Measurements from ENCODE around the gene ST6GAL1. TPM values are rescaled to one million over a fixed set of nuclear protein-coding genes. Genes with fewer than 3 reads are reported as not detected.

ST6GAL1 gene
- total and polyA plus RNA-seq, 2 of the 8 experiments (the other 6 are each of a cell fraction or from before 2014, with no cell fraction given), result 62.8 to 80.9 TPM

GRCh38 chr3:187093320-187093719 is 163.0 kb downstream of the ST6GAL1 start (continued):
- TF ChIP-seq JUN (IDR thresholded peaks at IDR 0.05; ENCODE audit: low read depth, low read length) (no peak), CHD2 (IDR thresholded peaks at IDR 0.05; ENCODE audit: low read length) (no peak), SUZ12 (IDR thresholded peaks at IDR 0.05; ENCODE audit: low read length) (no peak), BACH1 (IDR thresholded peaks at IDR 0.05; ENCODE audit: low read length) (no peak), EZH2 (IDR thresholded peaks at IDR 0.05; ENCODE audit: low read depth, low read length, severe bottlenecking) (no peak)
- TF ChIP-seq, protein P1, sequence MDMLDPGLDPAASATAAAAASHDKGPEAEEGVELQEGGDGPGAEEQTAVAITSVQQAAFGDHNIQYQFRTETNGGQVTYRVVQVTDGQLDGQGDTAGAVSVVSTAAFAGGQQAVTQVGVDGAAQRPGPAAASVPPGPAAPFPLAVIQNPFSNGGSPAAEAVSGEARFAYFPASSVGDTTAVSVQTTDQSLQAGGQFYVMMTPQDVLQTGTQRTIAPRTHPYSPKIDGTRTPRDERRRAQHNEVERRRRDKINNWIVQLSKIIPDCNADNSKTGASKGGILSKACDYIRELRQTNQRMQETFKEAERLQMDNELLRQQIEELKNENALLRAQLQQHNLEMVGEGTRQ (IDR thresholded peaks at IDR 0.05; ENCODE audit: low read length), result no peak

All from H1 (cell line).